GM12878 (cell line): ENCODE measurements around the gene UBAP2. TPM values are rescaled to one million over a fixed set of nuclear protein-coding genes. Genes with fewer than 3 reads are reported as not detected.

Source experiments
- ATAC-seq: fragments of 200-7000 bp; cut with Tn5 transposase; 3 replicates; pipeline ENCODE4 v1.9.1; 2020; ENCODE audit warnings: mild to moderate bottlenecking, moderate library complexity
- BruUV-seq: library from RNA; stranded (reverse); fragments of 400-500 nt; replicated peaks from 2 replicates; lab custom pipeline; 2021; lab: Mats Ljungman, UMichigan
- CTCF ChIA-PET: fragments of 300-600 bp; sonication (Branson Sonifier 250); formaldehyde crosslinking; extraction: SDS; loops from one replicate; lab custom pipeline; 2021; ENCODE audit warnings: inconsistent platforms; lab: Yijun Ruan, JAX
- POLR2A ChIA-PET: fragments of 350-600 bp; formaldehyde crosslinking; extraction: SDS; loops from one replicate; lab custom pipeline; 2021; ENCODE audit warnings: inconsistent platforms; lab: Charles Lee
- RAD21 ChIA-PET: fragments of 300-600 bp; sonication (Branson Sonifier 250); formaldehyde crosslinking; loops from one replicate; lab custom pipeline; 2023; ENCODE audit warnings: antibody characterized with exemption; ENCODE audit not compliant: unreplicated experiment; lab: Charles Lee
- SMC1A ChIA-PET: fragments of 300-600 bp; sonication (Branson Sonifier 250); formaldehyde crosslinking; loops from one replicate; lab custom pipeline; 2023; ENCODE audit not compliant: unreplicated experiment, uncharacterized antibody; lab: Charles Lee
- DNase-seq: peaks from one replicate; pipeline ENCODE4 v3.0.0-alpha.2; 2011; ENCODE audit warnings: low read depth, low spot score
- FAIRE-seq: peaks from 3 replicates; lab custom pipeline; 2011; peaks lifted over from hg19 to GRCh38; lab: Jason Lieb, UNC
- H2AFZ ChIP-seq: 2 replicates; pipeline ENCODE4 v1.6.0; 2011; ENCODE audit warnings: low read depth, low read length, control low read depth; ENCODE audit not compliant: control insufficient read depth
- H3K27ac ChIP-seq: 2 replicates; pipeline ENCODE4 v1.5.1; 2011; ENCODE audit warnings: control low read depth; ENCODE audit not compliant: control insufficient read depth, insufficient read depth
- H3K27me3 ChIP-seq, 2 experiments: replicated peaks in 1 of 2; 2 replicates each; pipeline versions ENCODE4 v1.6.0 to v1.6.1; 2011; ENCODE audit warnings: low read length in 1 of 2; ENCODE audit not compliant: control insufficient read depth in 2 of 2, insufficient read depth in 2 of 2
- H3K36me3 ChIP-seq, 2 experiments: 2 replicates each; pipeline ENCODE4 v1.5.1; 2011; ENCODE audit warnings: low read length in 1 of 2; ENCODE audit not compliant: control insufficient read depth in 2 of 2, insufficient read depth in 2 of 2
- H3K4me1 ChIP-seq: 2 replicates; pipeline ENCODE4 v1.6.1; 2011; ENCODE audit warnings: mild to moderate bottlenecking, low read length, moderate library complexity, mixed read lengths; ENCODE audit not compliant: control insufficient read depth, insufficient read depth
- H3K4me2 ChIP-seq: 2 replicates; pipeline ENCODE4 v1.6.0; 2011; ENCODE audit warnings: control low read depth; ENCODE audit not compliant: control insufficient read depth, insufficient read depth
- H3K4me3 ChIP-seq: fragments of 200-600 bp; sonication (generic); 2 replicates; pipeline ENCODE4 v1.5.1; 2016
- H3K79me2 ChIP-seq: 2 replicates; pipeline ENCODE4 v1.6.0; 2011; ENCODE audit warnings: low read length; ENCODE audit not compliant: control insufficient read depth, insufficient read depth
- H3K9ac ChIP-seq: 2 replicates; pipeline ENCODE4 v1.8.0; 2011; ENCODE audit warnings: low read length, control low read depth, mixed read lengths; ENCODE audit not compliant: control insufficient read depth, insufficient read depth
- H3K9me3 ChIP-seq: replicated peaks from 3 replicates; pipeline ENCODE4 v1.5.1; 2011; ENCODE audit warnings: mild to moderate bottlenecking, low read length; ENCODE audit not compliant: control insufficient read depth, insufficient read depth
- H4K20me1 ChIP-seq: 2 replicates; pipeline ENCODE4 v1.6.0; 2011; ENCODE audit not compliant: control insufficient read depth, insufficient read depth
- CREM ChIP-seq: IDR thresholded peaks from 2 replicates; pipeline ENCODE4 v1.6.1; 2014; ENCODE audit warnings: antibody characterized with exemption, low read depth
- PML ChIP-seq: IDR thresholded peaks from 2 replicates; pipeline ENCODE4 v1.6.1; 2012; ENCODE audit warnings: low read length, inconsistent platforms
- POLR2A ChIP-seq: IDR thresholded peaks from 2 replicates; pipeline ENCODE4 v1.6.1; 2011; ENCODE audit warnings: low read depth, mild to moderate bottlenecking, low read length
- in situ Hi-C: fragments of 300-500 bp; cut with MboI; formaldehyde crosslinking; loops from 9 replicates; pipeline ENCODE4 v1.14.3; 2018; ENCODE audit warnings: mixed read lengths
- intact Hi-C: fragments of 100-400 bp; cut with micrococcal nuclease; formaldehyde crosslinking; loops from one replicate; pipeline ENCODE4 v1.14.2; 2022; ENCODE audit not compliant: unreplicated experiment
- polyA plus RNA-seq, 11 experiments: library from polyadenylated mRNA; depleted of rRNA in 4 of 11; unstranded in 6 of 11; stranded (reverse) in 5 of 11; fragments of >200 nt; fragmentation: Nextera tagmentation in 4 of 11; fragmentation: Illumina TruSeq in 1 of 11; extraction: Ambion mirVana in 4 of 11; extraction: Trizol in 1 of 11; gene quantifications; 1 replicate in 1 of 11; 2 replicates in 10 of 11; pipeline versions ENCODE4 v1.2.1 to v1.2.3, GENCODE V29; 2011 to 2016; ENCODE audit warnings: inconsistent platforms in 2 of 11, missing spikeins in 2 of 11, low read depth in 1 of 11
- total RNA-seq, 4 experiments: library from RNA; depleted of rRNA in 3 of 4; stranded (reverse); fragments of >200 nt in 3 of 4; fragmentation: Illumina TruSeq in 1 of 4; extraction: Trizol in 1 of 4; gene quantifications; 2 replicates each; pipeline versions ENCODE4 v1.2.1 to v1.2.3, GENCODE V29; 2013 to 2021
- TF ChIP-seq, protein P1 (sequence below): IDR thresholded peaks from 2 replicates; pipeline ENCODE4 v1.6.1; 2011; ENCODE audit warnings: borderline replicate concordance, low read depth, mild to moderate bottlenecking, moderate library complexity, low read length; ENCODE audit not compliant: insufficient read depth, poor library complexity, severe bottlenecking
- TF ChIP-seq, protein P2 (sequence below): IDR thresholded peaks from 2 replicates; pipeline ENCODE4 v1.6.1; 2011; ENCODE audit warnings: mild to moderate bottlenecking, low read depth, low read length, moderate library complexity; ENCODE audit not compliant: insufficient replicate concordance

Gene UBAP2
- total and polyA plus RNA-seq, 10 of the 15 experiments (the other 5 are each of a cell fraction or from before 2014, with no cell fraction given) = 8.5 to 48.2 (median 28.1) TPM

DNA sequence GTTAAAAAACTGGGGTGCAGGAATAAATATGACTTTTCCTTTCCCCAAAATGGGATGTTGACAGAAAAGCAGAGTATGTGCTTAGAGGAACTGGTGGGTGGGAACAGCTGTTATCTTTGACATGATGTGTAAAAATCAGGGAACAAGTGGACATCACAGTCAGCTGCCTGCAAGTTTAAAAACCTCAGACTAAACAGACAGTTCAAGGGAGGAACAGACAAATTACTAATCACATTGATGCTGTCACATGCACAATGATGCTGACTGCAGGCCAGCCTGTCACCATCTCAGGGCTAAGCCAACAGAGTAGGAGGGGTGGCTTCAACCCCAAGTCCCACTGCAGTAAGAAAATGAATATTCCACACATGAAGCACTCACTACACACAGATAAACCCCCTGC, 38.2 kb upstream of the UBAP2 start:
- no peaks in the 10 kb centered on the region for H3K9me3 ChIP-seq
- FAIRE-seq = no peak
- H3K36me3 ChIP-seq = peaks cover 7 to 37% of the 10 kb centered on the region in 2 experiments
- H3K27me3 ChIP-seq = no peaks in the 10 kb centered on the region
- CTCF ChIA-PET = no interaction called here
- in situ Hi-C loops = no loop called here
- intact Hi-C loops = no loop called here
- H3K4me3 ChIP-seq = no peak overlapping the region
- no peak overlapping the region for H3K4me2 ChIP-seq
- POLR2A ChIA-PET = no interaction called here
- no TSS peak for BruUV-seq
- H4K20me1 ChIP-seq = no peaks in the 10 kb centered on the region
- H3K79me2 ChIP-seq = no peaks in the 10 kb centered on the region
- no peak for ATAC-seq
- H3K9ac ChIP-seq = no peak overlapping the region
- TF ChIP-seq PML = no peak
- TF ChIP-seq POLR2A = no peak
- no peak for TF ChIP-seq CREM
- TF ChIP-seq, protein P1, sequence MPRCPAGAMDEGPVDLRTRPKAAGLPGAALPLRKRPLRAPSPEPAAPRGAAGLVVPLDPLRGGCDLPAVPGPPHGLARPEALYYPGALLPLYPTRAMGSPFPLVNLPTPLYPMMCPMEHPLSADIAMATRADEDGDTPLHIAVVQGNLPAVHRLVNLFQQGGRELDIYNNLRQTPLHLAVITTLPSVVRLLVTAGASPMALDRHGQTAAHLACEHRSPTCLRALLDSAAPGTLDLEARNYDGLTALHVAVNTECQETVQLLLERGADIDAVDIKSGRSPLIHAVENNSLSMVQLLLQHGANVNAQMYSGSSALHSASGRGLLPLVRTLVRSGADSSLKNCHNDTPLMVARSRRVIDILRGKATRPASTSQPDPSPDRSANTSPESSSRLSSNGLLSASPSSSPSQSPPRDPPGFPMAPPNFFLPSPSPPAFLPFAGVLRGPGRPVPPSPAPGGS = no peak
- TF ChIP-seq, protein P2, sequence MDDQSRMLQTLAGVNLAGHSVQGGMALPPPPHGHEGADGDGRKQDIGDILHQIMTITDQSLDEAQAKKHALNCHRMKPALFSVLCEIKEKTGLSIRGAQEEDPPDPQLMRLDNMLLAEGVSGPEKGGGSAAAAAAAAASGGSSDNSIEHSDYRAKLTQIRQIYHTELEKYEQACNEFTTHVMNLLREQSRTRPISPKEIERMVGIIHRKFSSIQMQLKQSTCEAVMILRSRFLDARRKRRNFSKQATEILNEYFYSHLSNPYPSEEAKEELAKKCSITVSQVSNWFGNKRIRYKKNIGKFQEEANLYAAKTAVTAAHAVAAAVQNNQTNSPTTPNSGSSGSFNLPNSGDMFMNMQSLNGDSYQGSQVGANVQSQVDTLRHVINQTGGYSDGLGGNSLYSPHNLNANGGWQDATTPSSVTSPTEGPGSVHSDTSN = no peak
- DNase-seq = no peak
- SMC1A ChIA-PET = interaction anchor here (1.5 kb wide), 1 partner anchor 14 kb away, joined by 5 read pairs; no protein-coding TSS in a partner anchor
- H3K27ac ChIP-seq = no peak overlapping the region
- H2AFZ ChIP-seq = no peak overlapping the region
- RAD21 ChIA-PET = no interaction called here
- H3K4me1 ChIP-seq = no peaks in the 10 kb centered on the region
